ENCODE measurements around the gene RPS8.

DNA sequence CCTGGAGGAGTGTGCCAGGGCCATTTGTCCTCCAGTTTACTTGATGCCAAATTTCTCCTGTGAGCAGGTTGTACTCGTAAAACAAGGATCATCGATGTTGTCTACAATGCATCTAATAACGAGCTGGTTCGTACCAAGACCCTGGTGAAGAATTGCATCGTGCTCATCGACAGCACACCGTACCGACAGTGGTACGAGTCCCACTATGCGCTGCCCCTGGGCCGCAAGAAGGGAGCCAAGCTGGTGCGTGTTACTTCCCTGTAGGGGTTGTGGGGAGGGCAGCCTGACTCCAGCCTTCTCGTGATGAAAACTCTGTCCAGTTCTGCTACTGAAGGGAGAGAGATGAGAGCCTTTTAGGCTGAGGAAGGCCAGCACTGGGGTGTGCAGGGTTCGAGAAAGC, 2.2 kb downstream of the RPS8 start:
- TF ChIP-seq, protein P1, sequence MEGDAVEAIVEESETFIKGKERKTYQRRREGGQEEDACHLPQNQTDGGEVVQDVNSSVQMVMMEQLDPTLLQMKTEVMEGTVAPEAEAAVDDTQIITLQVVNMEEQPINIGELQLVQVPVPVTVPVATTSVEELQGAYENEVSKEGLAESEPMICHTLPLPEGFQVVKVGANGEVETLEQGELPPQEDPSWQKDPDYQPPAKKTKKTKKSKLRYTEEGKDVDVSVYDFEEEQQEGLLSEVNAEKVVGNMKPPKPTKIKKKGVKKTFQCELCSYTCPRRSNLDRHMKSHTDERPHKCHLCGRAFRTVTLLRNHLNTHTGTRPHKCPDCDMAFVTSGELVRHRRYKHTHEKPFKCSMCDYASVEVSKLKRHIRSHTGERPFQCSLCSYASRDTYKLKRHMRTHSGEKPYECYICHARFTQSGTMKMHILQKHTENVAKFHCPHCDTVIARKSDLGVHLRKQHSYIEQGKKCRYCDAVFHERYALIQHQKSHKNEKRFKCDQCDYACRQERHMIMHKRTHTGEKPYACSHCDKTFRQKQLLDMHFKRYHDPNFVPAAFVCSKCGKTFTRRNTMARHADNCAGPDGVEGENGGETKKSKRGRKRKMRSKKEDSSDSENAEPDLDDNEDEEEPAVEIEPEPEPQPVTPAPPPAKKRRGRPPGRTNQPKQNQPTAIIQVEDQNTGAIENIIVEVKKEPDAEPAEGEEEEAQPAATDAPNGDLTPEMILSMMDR (IDR thresholded peaks at IDR 0.05) = no peak
- TF ChIP-seq EZH2phosphoT487 (IDR thresholded peaks at IDR 0.05) (no peak), EZH2 (IDR thresholded peaks at IDR 0.05) (no peak)
